HAP-1 (cell line): Measurements from ENCODE around the gene CISH.

ENCODE experiments used
- DNase-seq, 2 experiments: peaks; one replicate each; pipeline ENCODE4 v3.0.0-alpha.2; 2016 to 2020; ENCODE audit warnings: low spot score in 2 of 2
- H3K27me3 ChIP-seq: fragments of 250-450 bp; sonication (Bioruptor Pico); 2 replicates; pipeline ENCODE4 v1.5.1; 2020; ENCODE audit warnings: low read depth, mild to moderate bottlenecking, moderate library complexity
- H3K36me3 ChIP-seq: fragments of 250-450 bp; sonication (Bioruptor Pico); replicated peaks from 2 replicates; pipeline ENCODE4 v1.5.1; 2020; ENCODE audit warnings: mild to moderate bottlenecking
- H3K4me1 ChIP-seq: fragments of 250-450 bp; sonication (Bioruptor Pico); 2 replicates; pipeline ENCODE4 v1.5.1; 2020; ENCODE audit warnings: mild to moderate bottlenecking
- H3K4me3 ChIP-seq: fragments of 250-450 bp; sonication (Bioruptor Pico); 2 replicates; pipeline ENCODE4 v1.5.1; 2020; ENCODE audit warnings: mild to moderate bottlenecking, moderate library complexity
- H3K9me3 ChIP-seq: fragments of 250-450 bp; sonication (Bioruptor Pico); 2 replicates; pipeline ENCODE4 v1.5.1; 2020; ENCODE audit warnings: mild to moderate bottlenecking, moderate library complexity
- in situ Hi-C: fragments of 300-500 bp; cut with MboI; formaldehyde crosslinking; loops from 3 replicates; pipeline ENCODE4 v1.14.3; 2020; ENCODE audit warnings: low sequenced_read_pairs, inconsistent platforms, mixed read lengths

Gene CISH

GRCh38 chr3:50604628-50605588 is 6.7 kb downstream of the CISH start:
- no peaks in the 10 kb centered on the region for H3K9me3 ChIP-seq
- in situ Hi-C loops = no loop called here
- H3K4me1 ChIP-seq = no peaks in the 10 kb centered on the region
- no peak overlapping the region for H3K4me3 ChIP-seq
- no peaks in the 10 kb centered on the region for H3K27me3 ChIP-seq
- H3K36me3 ChIP-seq = peaks cover 4% of the 10 kb centered on the region; the same call in 1 of the 2 replicates
- no peak for DNase-seq

GRCh38 chr3:50604110-50604621 is 7.4 kb downstream of the CISH start:
- Histone ChIP-seq H3K9me3 (no peaks in the 10 kb centered on the region), H3K4me3 (no peak overlapping the region), H3K27me3 (no peaks in the 10 kb centered on the region), H3K4me1 (no peaks in the 10 kb centered on the region), H3K36me3 (peaks cover 4% of the 10 kb centered on the region; the same call in 1 of the 2 replicates)
- in situ Hi-C loops = no loop called here
- DNase-seq = no peak

GRCh38 chr3:50603261-50604109 is 8.1 kb downstream of the CISH start:
- no peak for DNase-seq
- Histone ChIP-seq H3K4me3 (no peak overlapping the region), H3K36me3 (peaks cover 4% of the 10 kb centered on the region; the same call in 1 of the 2 replicates), H3K4me1 (no peaks in the 10 kb centered on the region), H3K27me3 (no peaks in the 10 kb centered on the region), H3K9me3 (no peaks in the 10 kb centered on the region)
- in situ Hi-C loops = no loop called here

- H3K9me3 ChIP-seq = no peaks in the 10 kb centered on the region
- in situ Hi-C loops = no loop called here
- H3K27me3 ChIP-seq = no peaks in the 10 kb centered on the region
- no peak overlapping the region for H3K4me3 ChIP-seq
- no peaks in the 10 kb centered on the region for H3K4me1 ChIP-seq
- DNase-seq = no peak
- peaks cover 4% of the 10 kb centered on the region; the same call in 1 of the 2 replicates for H3K36me3 ChIP-seq
Measured at GRCh38 chr3:50602595-50603191, 8.9 kb downstream of the CISH start.

- Histone ChIP-seq H3K36me3 (peaks cover 4% of the 10 kb centered on the region; the same call in 1 of the 2 replicates), H3K4me1 (no peaks in the 10 kb centered on the region), H3K27me3 (no peaks in the 10 kb centered on the region), H3K4me3 (no peak overlapping the region), H3K9me3 (no peaks in the 10 kb centered on the region)
- in situ Hi-C loops = no loop called here
- peak in 1 of 2 experiments; percentile 55 for DNase-seq
Measured at GRCh38 chr3:50600841-50601591, 10.6 kb downstream of the CISH start.

- Histone ChIP-seq H3K4me1 (no peaks in the 10 kb centered on the region), H3K27me3 (no peaks in the 10 kb centered on the region), H3K4me3 (no peak overlapping the region), H3K9me3 (no peaks in the 10 kb centered on the region), H3K36me3 (no peaks in the 10 kb centered on the region)
- DNase-seq = no peak
- in situ Hi-C loops = no loop called here
Measured at GRCh38 chr3:50600141-50600753, 11.3 kb downstream of the CISH start.

GRCh38 chr3:50599716-50600118 is 11.9 kb downstream of the CISH start:
- no peaks in the 10 kb centered on the region for H3K36me3 ChIP-seq
- no peak overlapping the region for H3K4me3 ChIP-seq
- no peak for DNase-seq
- no peaks in the 10 kb centered on the region for H3K9me3 ChIP-seq
- H3K4me1 ChIP-seq = no peaks in the 10 kb centered on the region
- H3K27me3 ChIP-seq = no peaks in the 10 kb centered on the region
- in situ Hi-C loops = no loop called here

GRCh38 chr3:50599115-50599715 is 12.4 kb downstream of the CISH start:
- H3K36me3 ChIP-seq = no peaks in the 10 kb centered on the region
- no peak overlapping the region for H3K4me3 ChIP-seq
- H3K9me3 ChIP-seq = no peaks in the 10 kb centered on the region
- DNase-seq = no peak
- H3K27me3 ChIP-seq = no peaks in the 10 kb centered on the region
- in situ Hi-C loops = no loop called here
- no peaks in the 10 kb centered on the region for H3K4me1 ChIP-seq

- DNase-seq = no peak
- in situ Hi-C loops = no loop called here
- H3K27me3 ChIP-seq = no peaks in the 10 kb centered on the region
- no peaks in the 10 kb centered on the region for H3K9me3 ChIP-seq
- no peak overlapping the region for H3K4me3 ChIP-seq
- H3K4me1 ChIP-seq = no peaks in the 10 kb centered on the region
- H3K36me3 ChIP-seq = no peaks in the 10 kb centered on the region
Measured at GRCh38 chr3:50594253-50594785, 17.3 kb downstream of the CISH start.

GRCh38 chr3:50592568-50592967 is 19.0 kb downstream of the CISH start:
- in situ Hi-C loops = no loop called here
- Histone ChIP-seq H3K27me3 (no peaks in the 10 kb centered on the region), H3K9me3 (no peaks in the 10 kb centered on the region), H3K4me1 (no peaks in the 10 kb centered on the region), H3K36me3 (no peaks in the 10 kb centered on the region), H3K4me3 (no peak overlapping the region)
- DNase-seq = no peak

GRCh38 chr3:50591196-50591741 is 20.3 kb downstream of the CISH start:
- Histone ChIP-seq H3K9me3 (no peaks in the 10 kb centered on the region), H3K27me3 (no peaks in the 10 kb centered on the region), H3K4me1 (no peaks in the 10 kb centered on the region), H3K36me3 (no peaks in the 10 kb centered on the region), H3K4me3 (no peak overlapping the region)
- in situ Hi-C loops = no loop called here
- no peak for DNase-seq
